IMR-90 (cell line): ENCODE data around the gene GKAP1. TPM values are rescaled to one million over a fixed set of nuclear protein-coding genes. Genes with fewer than 3 reads are reported as not detected.
"Not testable (repeated sequence)": the region's sequence is repeated elsewhere in the genome, so short reads cannot be mapped to it uniquely, and the experiment has no call there.

ENCODE experiments used
- ATAC-seq: fragments of 200-7000 bp; cut with Tn5 transposase; 2 replicates; pipeline ENCODE4 v1.9.1; 2020; ENCODE audit warnings: low read depth, mild to moderate bottlenecking, moderate library complexity
- BruUV-seq: library from RNA; stranded (reverse); fragments of 400-500 nt; replicated peaks from 2 replicates; lab custom pipeline; 2021; lab: Mats Ljungman, UMichigan
- CTCF ChIA-PET: fragments of 300-600 bp; formaldehyde crosslinking; extraction: SDS; loops from one replicate; lab custom pipeline; 2021; ENCODE audit warnings: antibody characterized with exemption; lab: Yijun Ruan, JAX
- POLR2A ChIA-PET: fragments of 300-600 bp; sonication (Branson Sonifier 250); formaldehyde crosslinking; loops from one replicate; lab custom pipeline; 2022; ENCODE audit warnings: antibody characterized with exemption; ENCODE audit not compliant: unreplicated experiment; lab: Charles Lee
- DNase-seq: peaks from one replicate; pipeline ENCODE4 v3.0.0; 2013
- H2AFZ ChIP-seq: replicated peaks from 2 replicates; pipeline ENCODE3; 2013; ENCODE audit warnings: low read length, mild to moderate bottlenecking; ENCODE audit not compliant: poor library complexity
- H2AK5ac ChIP-seq: 2 replicates; pipeline ENCODE4 v1.6.1; 2013; ENCODE audit warnings: low read depth, low read length, inconsistent platforms
- H2AK9ac ChIP-seq: replicated peaks from 2 replicates; pipeline ENCODE3; 2013; ENCODE audit warnings: mild to moderate bottlenecking, low read depth, low read length, moderate library complexity; ENCODE audit not compliant: poor library complexity
- H2BK120ac ChIP-seq: 2 replicates; pipeline ENCODE4 v1.6.1; 2013; ENCODE audit warnings: low read depth, low read length, inconsistent platforms
- H2BK15ac ChIP-seq: 3 replicates; pipeline ENCODE4 v1.6.1; 2013; ENCODE audit warnings: low read depth, low read length, inconsistent platforms
- H2BK20ac ChIP-seq: 2 replicates; pipeline ENCODE4 v1.6.1; 2013; ENCODE audit warnings: low read depth, mild to moderate bottlenecking, inconsistent platforms, low read length, moderate library complexity
- H2BK5ac ChIP-seq: 2 replicates; pipeline ENCODE4 v1.6.1; 2013; ENCODE audit warnings: mild to moderate bottlenecking, low read depth, low read length, inconsistent platforms; ENCODE audit not compliant: poor library complexity, severe bottlenecking
- H3K14ac ChIP-seq: replicated peaks from 2 replicates; pipeline ENCODE4 v1.6.1; 2013; ENCODE audit warnings: low read depth, low read length, inconsistent platforms
- H3K18ac ChIP-seq: 2 replicates; pipeline ENCODE4 v1.6.1; 2013; ENCODE audit warnings: low read depth, low read length, control low read depth
- H3K23ac ChIP-seq: 2 replicates; pipeline ENCODE4 v1.6.1; 2013; ENCODE audit warnings: low read depth, low read length, inconsistent platforms
- H3K27ac ChIP-seq: 2 replicates; pipeline ENCODE4 v1.5.1; 2013; ENCODE audit warnings: mild to moderate bottlenecking, control low read depth, low read length; ENCODE audit not compliant: insufficient read depth
- H3K27me3 ChIP-seq: 2 replicates; pipeline ENCODE4 v1.6.1; 2013; ENCODE audit warnings: low read length; ENCODE audit not compliant: control insufficient read depth, insufficient read depth
- H3K36me3 ChIP-seq: 2 replicates; pipeline ENCODE4 v1.6.1; 2013; ENCODE audit warnings: low read length, mixed read lengths; ENCODE audit not compliant: control insufficient read depth, insufficient read depth
- H3K4ac ChIP-seq: 2 replicates; pipeline ENCODE4 v1.6.1; 2013; ENCODE audit warnings: low read depth, low read length, inconsistent platforms
- H3K4me1 ChIP-seq: 2 replicates; pipeline ENCODE4 v1.6.1; 2013; ENCODE audit warnings: low read length, mixed read lengths; ENCODE audit not compliant: control insufficient read depth, insufficient read depth
- H3K4me2 ChIP-seq: 2 replicates; pipeline ENCODE4 v1.6.1; 2013; ENCODE audit warnings: low read depth, mild to moderate bottlenecking, control low read depth, low read length, moderate library complexity
- H3K4me3 ChIP-seq: 2 replicates; pipeline ENCODE4 v1.5.1; 2013; ENCODE audit warnings: low read depth, mild to moderate bottlenecking, control low read depth, low read length, moderate library complexity; ENCODE audit not compliant: insufficient read depth
- H3K56ac ChIP-seq: 2 replicates; pipeline ENCODE4 v1.6.1; 2013; ENCODE audit warnings: low read length, inconsistent platforms; ENCODE audit not compliant: insufficient read depth; ENCODE audit errors: extremely low read depth
- H3K79me1 ChIP-seq, 2 experiments: 2 replicates each; pipeline ENCODE4 v1.6.1; 2013; ENCODE audit warnings: low read length in 2 of 2, inconsistent platforms in 1 of 2, low read depth in 1 of 2
- H3K9ac ChIP-seq: 2 replicates; pipeline ENCODE4 v1.6.1; 2013; ENCODE audit warnings: low read depth, low read length, control low read depth
- H3K9me1 ChIP-seq: 2 replicates; pipeline ENCODE4 v1.6.1; 2013; ENCODE audit warnings: low read length, inconsistent platforms; ENCODE audit not compliant: insufficient read depth
- H3K9me3 ChIP-seq: 2 replicates; pipeline ENCODE4 v1.6.1; 2013; ENCODE audit warnings: low read length; ENCODE audit not compliant: control insufficient read depth, insufficient read depth
- H4K20me1 ChIP-seq: 2 replicates; pipeline ENCODE4 v1.6.1; 2013; ENCODE audit warnings: low read length, inconsistent platforms; ENCODE audit not compliant: insufficient read depth
- H4K5ac ChIP-seq: 2 replicates; pipeline ENCODE4 v1.6.1; 2013; ENCODE audit warnings: mild to moderate bottlenecking, low read depth, low read length, control low read depth
- H4K8ac ChIP-seq, 2 experiments: 2 replicates each; pipeline ENCODE4 v1.6.1; 2013; ENCODE audit warnings: low read depth in 2 of 2, low read length in 2 of 2, control low read depth in 1 of 2, inconsistent platforms in 1 of 2
- H4K91ac ChIP-seq: 2 replicates; pipeline ENCODE4 v1.6.1; 2013; ENCODE audit warnings: low read depth, low read length, inconsistent platforms; ENCODE audit not compliant: insufficient read depth
- CTCF ChIP-seq: conservative IDR thresholded peaks from 2 replicates; pipeline ENCODE4 v1.5.1; 2012; ENCODE audit warnings: mild to moderate bottlenecking, low read depth, low read length, improper control_type of control experiment
- SMC3 ChIP-seq: fragments of 150-350 bp; IDR thresholded peaks from 2 replicates; pipeline ENCODE4 v1.6.1; 2016; ENCODE audit warnings: low read depth, mild to moderate bottlenecking, antibody characterized with exemption, low read length, moderate library complexity
- WGBS, 2 experiments: methylation state at CpG; one replicate each; pipeline versions ENCODE4 v1.1.5 to v1.1.7; 2013; ENCODE audit warnings: missing lambda C conversion rate in 2 of 2; ENCODE audit not compliant: insufficient read length in 1 of 2; ENCODE audit errors: extremely low coverage in 2 of 2; 5-methylcytosine and 5-hydroxymethylcytosine counted together
- dilution Hi-C: fragments of 300-500 bp; cut with HindIII; formaldehyde crosslinking; loops from one replicate; pipeline ENCODE4 v1.14.3; 2018; ENCODE audit warnings: low sequenced_read_pairs; ENCODE audit not compliant: unreplicated experiment
- in situ Hi-C: fragments of 300-500 bp; cut with MboI; formaldehyde crosslinking; loops from 3 replicates; pipeline ENCODE4 v1.14.3; 2019; ENCODE audit warnings: low sequenced_read_pairs, inconsistent platforms, mixed read lengths
- intact Hi-C: fragments of 100-400 bp; cut with micrococcal nuclease; formaldehyde crosslinking; loops from 2 replicates; pipeline ENCODE4 v1.10.0; 2022
- polyA plus RNA-seq, 3 experiments: library from polyadenylated mRNA; depleted of rRNA; stranded (reverse); fragments of >200 nt; gene quantifications; 2 replicates each; pipeline ENCODE4 v1.2.3, GENCODE V29; 2012; ENCODE audit warnings: low replicate concordance in 1 of 3
- total RNA-seq: library from RNA; depleted of rRNA; stranded (reverse); fragments of >200 nt; gene quantifications from 2 replicates; pipeline ENCODE4 v1.2.3, GENCODE V29; 2012

Gene GKAP1
- total and polyA plus RNA-seq, 2 of the 4 experiments (the other 2 are of a cell fraction), result 0.18 to 1.4 TPM

GRCh38 chr9:83837070-83837643 lies 19.6 kb upstream of the GKAP1 start:
- H3K27me3 ChIP-seq, POLR2A ChIA-PET: not testable (repeated sequence)
- in situ Hi-C loops, result loop anchor here (5.0 kb wide), 1 partner anchor 75 kb away; no protein-coding TSS in a partner anchor

More at GRCh38 chr9:83837070-83837643, 19.6 kb upstream of the GKAP1 start:
- H3K4me3 ChIP-seq, H3K23ac ChIP-seq, H3K9ac ChIP-seq, H3K36me3 ChIP-seq, H2AK5ac ChIP-seq, H3K56ac ChIP-seq, BruUV-seq, H2BK15ac ChIP-seq, DNase-seq, H3K4me1 ChIP-seq, H3K4ac ChIP-seq, CTCF ChIA-PET, H3K27ac ChIP-seq, H4K8ac ChIP-seq, H2BK5ac ChIP-seq, H2BK120ac ChIP-seq, H2AFZ ChIP-seq, H3K14ac ChIP-seq, H2AK9ac ChIP-seq, H4K20me1 ChIP-seq, H2BK20ac ChIP-seq, H3K79me1 ChIP-seq, H3K18ac ChIP-seq, H3K9me3 ChIP-seq, dilution Hi-C loops, H3K9me1 ChIP-seq, H4K5ac ChIP-seq, H3K4me2 ChIP-seq, H4K91ac ChIP-seq: not testable (repeated sequence)
- intact Hi-C loops, result loop anchor here (5.0 to 10.0 kb wide), 2 partner anchors 75 to 478 kb away; no protein-coding TSS in a partner anchor
- 0 out of 2 replicates have a peak, but pooled peaks have one; percentile 11 for TF ChIP-seq CTCF
- 0 out of 2 replicates have a peak, but pooled peaks have one; percentile 10 for TF ChIP-seq SMC3
- ATAC-seq, result peak; percentile 72
- WGBS, 2 experiments, result no CpG with 5 or more reads among the region's 7 CpGs
